HG02571 (cell line): Measurements from ENCODE around the gene CD160.
"Not testable (repeated sequence)": the region's sequence is repeated elsewhere in the genome, so short reads cannot be mapped to it uniquely, and the experiment has no call there.

Source experiments
- ATAC-seq: cut with Tn5 transposase; IDR thresholded peaks from one replicate; pipeline ENCODE4 v1.9.1; 2021; ENCODE audit warnings: mild to moderate bottlenecking, moderate library complexity; ENCODE audit not compliant: unreplicated experiment

CD160 gene

GRCh38 chr1:145719230-145720079 lies at the start of gene CD160:
CD160 (plus strand) TSS chr1:145719499; CDS start chr1:145728328, 8,829 bp downstream.
- no peak for ATAC-seq

GRCh38 chr1:145670995-145671745 lies 48.1 kb upstream of the CD160 start:
- not testable (repeated sequence) for ATAC-seq

GRCh38 chr1:145673217-145673616 lies 46.1 kb upstream of the CD160 start:
- ATAC-seq = not testable (repeated sequence)

GRCh38 chr1:145684858-145685257 lies 34.4 kb upstream of the CD160 start:
- not testable (repeated sequence) for ATAC-seq

- not testable (repeated sequence) for ATAC-seq
These were observed 33.2 kb upstream of the CD160 start for GRCh38 chr1:145686078-145686477.

- no peak for ATAC-seq
These were observed 31.0 kb upstream of the CD160 start for GRCh38 chr1:145688328-145688727.

GRCh38 chr1:145688924-145689323 lies 30.4 kb upstream of the CD160 start:
- ATAC-seq = no peak

GRCh38 chr1:145689922-145690321 lies 29.4 kb upstream of the CD160 start:
- no peak for ATAC-seq

GRCh38 chr1:145690587-145691558 lies 28.4 kb upstream of the CD160 start:
- no peak for ATAC-seq

GRCh38 chr1:145692785-145693443 lies 26.4 kb upstream of the CD160 start:
- no peak for ATAC-seq

GRCh38 chr1:145695821-145696629 lies 23.3 kb upstream of the CD160 start:
- ATAC-seq = no peak

- no peak for ATAC-seq
These were observed 22.7 kb upstream of the CD160 start for GRCh38 chr1:145696630-145696960.

- no peak for ATAC-seq
These were observed 17.9 kb upstream of the CD160 start for GRCh38 chr1:145701306-145701862.

- no peak for ATAC-seq
These were observed 17.2 kb upstream of the CD160 start for GRCh38 chr1:145702052-145702451.

- no peak for ATAC-seq
These were observed 16.5 kb upstream of the CD160 start for GRCh38 chr1:145702826-145703225.

GRCh38 chr1:145705622-145706021 lies 13.7 kb upstream of the CD160 start:
- ATAC-seq = no peak

GRCh38 chr1:145706086-145706664 lies 13.1 kb upstream of the CD160 start:
- ATAC-seq = no peak

GRCh38 chr1:145707183-145707867 lies 12.0 kb upstream of the CD160 start, which contains the start of gene PDZK1:
PDZK1 (minus strand) TSS chr1:145707368; CDS start chr1:145688021, 19,347 bp downstream.
- ATAC-seq = no peak
